ENCODE results near the gene LYPLAL1. TPM values are rescaled to one million over a fixed set of nuclear protein-coding genes. Genes with fewer than 3 reads are reported as not detected.

The LYPLAL1 gene
- total and polyA plus RNA-seq, 9 of the 15 experiments (the other 6 are each of a cell fraction or from before 2014, with no cell fraction given) = 14.9 to 179 (median 46.3) TPM

DNA sequence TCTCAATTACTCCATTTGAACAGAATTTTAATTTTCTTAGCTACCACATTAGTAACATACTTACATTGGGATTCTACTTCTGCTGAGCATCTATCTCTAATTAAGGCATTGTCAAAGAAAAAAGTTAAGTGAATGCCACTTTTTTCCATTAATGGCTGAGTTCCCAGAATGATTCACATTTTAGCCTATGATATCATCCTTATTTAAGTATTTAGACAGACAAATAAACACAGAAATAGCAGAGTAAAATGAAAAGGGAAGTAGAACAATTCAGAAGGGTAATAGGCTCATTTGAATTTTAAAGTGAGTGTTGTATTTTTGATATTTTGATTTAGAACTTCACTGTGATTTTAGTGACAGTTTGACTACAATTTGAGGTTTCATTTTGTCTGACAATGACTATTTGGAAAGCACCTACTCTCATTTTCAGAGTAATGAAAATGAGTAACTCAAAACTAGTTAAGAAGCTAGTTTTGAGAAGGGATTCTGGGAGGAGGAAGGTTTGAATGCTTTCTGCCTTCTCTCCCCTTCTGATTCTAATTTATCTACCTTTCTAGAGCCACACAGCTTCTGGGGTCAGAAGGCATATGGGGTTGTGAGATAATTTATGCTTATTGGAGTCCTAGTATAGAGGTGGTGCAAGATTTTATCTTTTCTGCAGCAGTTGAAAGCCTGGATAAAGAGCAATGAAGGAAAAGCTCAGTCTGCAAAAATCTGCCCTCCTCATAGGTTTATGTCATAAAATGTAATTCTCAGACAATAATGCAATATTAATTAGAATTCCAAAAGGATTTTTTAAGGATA is 15.5 kb downstream of the LYPLAL1 start (continued):
- no peak for TF ChIP-seq JUN (IDR thresholded peaks at IDR 0.05; ENCODE audit: borderline replicate concordance, low read depth, low read length)
- no peak for TF ChIP-seq JUN (CRISPR knock-in tag; IDR thresholded peaks at IDR 0.05; ENCODE audit: borderline replicate concordance)

DNA sequence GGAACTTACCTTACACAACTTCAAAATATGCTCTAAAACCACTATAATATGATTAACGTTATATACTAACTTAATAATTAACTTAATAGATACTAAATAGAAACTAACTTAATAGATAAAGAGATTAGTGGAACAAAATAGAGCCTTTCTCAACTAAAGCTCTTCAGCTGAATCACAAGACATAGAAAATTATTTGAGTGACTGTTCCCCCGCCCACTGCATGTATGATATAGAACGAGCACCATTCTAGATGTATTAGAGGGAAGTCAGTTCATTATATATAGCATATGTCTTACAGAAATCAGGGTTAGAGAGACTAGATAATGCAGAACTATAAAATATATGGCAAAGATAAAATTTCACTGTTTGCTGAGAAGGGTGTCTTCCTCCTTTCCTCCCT is 16.3 kb downstream of the LYPLAL1 start:
- H3K4me2 ChIP-seq (ENCODE audit: insufficient read depth, low read length) = no peak overlapping the region
- H3K27ac ChIP-seq (ENCODE audit: extremely low read depth, low read depth, low read length) = no peak overlapping the region
- H4K20me1 ChIP-seq (replicated peaks; ENCODE audit: control insufficient read depth, insufficient read depth, low read length) = no peaks in the 10 kb centered on the region
- H3K9ac ChIP-seq (ENCODE audit: insufficient read depth in 1 of 2, low read depth in 2 of 2, low read length in 2 of 2) = no peak overlapping the region
- H3K4me3 ChIP-seq = no peak overlapping the region
- no peaks in the 10 kb centered on the region for H3K9me3 ChIP-seq (replicated peaks; ENCODE audit: control insufficient read depth, insufficient read depth, low read depth, low read length)
- TF ChIP-seq MAFK (IDR thresholded peaks at IDR 0.05; ENCODE audit: low read length) (no peak), ZNF696 (CRISPR knock-in tag; conservative IDR thresholded peaks at IDR 0.05) (no peak), FOXM1 (IDR thresholded peaks at IDR 0.05; ENCODE audit: low read depth) (no peak), FOXM1 (CRISPR knock-in tag; IDR thresholded peaks at IDR 0.05; ENCODE audit: low read depth) (no peak), CAMTA2 (CRISPR knock-in tag; conservative IDR thresholded peaks at IDR 0.05) (no peak), PYGO2 (tag; IDR thresholded peaks at IDR 0.05) (no peak), EP300 (IDR thresholded peaks at IDR 0.05; ENCODE audit: low read length) (no peak), HMG20B (CRISPR knock-in tag; IDR thresholded peaks at IDR 0.05) (no peak)
- TF ChIP-seq, protein P1, sequence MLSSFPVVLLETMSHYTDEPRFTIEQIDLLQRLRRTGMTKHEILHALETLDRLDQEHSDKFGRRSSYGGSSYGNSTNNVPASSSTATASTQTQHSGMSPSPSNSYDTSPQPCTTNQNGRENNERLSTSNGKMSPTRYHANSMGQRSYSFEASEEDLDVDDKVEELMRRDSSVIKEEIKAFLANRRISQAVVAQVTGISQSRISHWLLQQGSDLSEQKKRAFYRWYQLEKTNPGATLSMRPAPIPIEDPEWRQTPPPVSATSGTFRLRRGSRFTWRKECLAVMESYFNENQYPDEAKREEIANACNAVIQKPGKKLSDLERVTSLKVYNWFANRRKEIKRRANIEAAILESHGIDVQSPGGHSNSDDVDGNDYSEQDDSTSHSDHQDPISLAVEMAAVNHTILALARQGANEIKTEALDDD (IDR thresholded peaks at IDR 0.05) = no peak
- TF ChIP-seq, protein P2, sequence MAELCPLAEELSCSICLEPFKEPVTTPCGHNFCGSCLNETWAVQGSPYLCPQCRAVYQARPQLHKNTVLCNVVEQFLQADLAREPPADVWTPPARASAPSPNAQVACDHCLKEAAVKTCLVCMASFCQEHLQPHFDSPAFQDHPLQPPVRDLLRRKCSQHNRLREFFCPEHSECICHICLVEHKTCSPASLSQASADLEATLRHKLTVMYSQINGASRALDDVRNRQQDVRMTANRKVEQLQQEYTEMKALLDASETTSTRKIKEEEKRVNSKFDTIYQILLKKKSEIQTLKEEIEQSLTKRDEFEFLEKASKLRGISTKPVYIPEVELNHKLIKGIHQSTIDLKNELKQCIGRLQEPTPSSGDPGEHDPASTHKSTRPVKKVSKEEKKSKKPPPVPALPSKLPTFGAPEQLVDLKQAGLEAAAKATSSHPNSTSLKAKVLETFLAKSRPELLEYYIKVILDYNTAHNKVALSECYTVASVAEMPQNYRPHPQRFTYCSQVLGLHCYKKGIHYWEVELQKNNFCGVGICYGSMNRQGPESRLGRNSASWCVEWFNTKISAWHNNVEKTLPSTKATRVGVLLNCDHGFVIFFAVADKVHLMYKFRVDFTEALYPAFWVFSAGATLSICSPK (IDR thresholded peaks at IDR 0.05; ENCODE audit: borderline replicate concordance) = no peak
- intact Hi-C loops (cut with micrococcal nuclease) = no loop called here
- H3K79me2 ChIP-seq (ENCODE audit: control insufficient read depth, insufficient read depth, low read length) = peaks cover 60% of the 10 kb centered on the region
- FAIRE-seq = no peak
- H3K9me1 ChIP-seq (ENCODE audit: control insufficient read depth, insufficient read depth, low read length) = no peaks in the 10 kb centered on the region
- H3K27me3 ChIP-seq (ENCODE audit: control insufficient read depth in 2 of 2, insufficient read depth in 2 of 2, low read length in 2 of 2) = no peaks in the 10 kb centered on the region
- in situ Hi-C loops (cut with MboI) = loop anchor here (5.0 kb wide), 1 partner anchor 48 kb away; no protein-coding TSS in a partner anchor
- 80% methylated on average over 3 of the region's 3 CpGs for WGBS (ENCODE audit: insufficient coverage, low coverage, missing lambda C conversion rate)
- DNase-seq (ENCODE audit: extremely low read depth in 1 of 4, low spot score in 3 of 4) = no peak
- ChIA-PET POLR2A (interaction anchor here (0.7 to 4.8 kb wide), 4 partner anchors 9 to 78 kb away, joined by 3 to 40 read pairs (median 3); partner anchors contain the start of gene LYPLAL1), CTCF (ENCODE audit: low intra/inter-chr PET ratio) (no interaction called here)
- BruUV-seq (replicated peaks) = no TSS peak
- H2AFZ ChIP-seq (ENCODE audit: low read depth, low read length) = no peak overlapping the region
- ATAC-seq = no peak
- peaks cover 0 to 10% of the 10 kb centered on the region in 2 experiments; a peak in 2 of 5 replicates for H3K4me1 ChIP-seq (replicated peaks in 1 of 2; ENCODE audit: control insufficient read depth in 2 of 2, insufficient read depth in 2 of 2, low read length in 2 of 2)
- peaks cover 5% of the 10 kb centered on the region; the same call in 2 of the 3 replicates for H3K36me3 ChIP-seq (ENCODE audit: control insufficient read depth, insufficient read depth, low read length)
